ENCODE data around the gene REN.

REN gene

DNA sequence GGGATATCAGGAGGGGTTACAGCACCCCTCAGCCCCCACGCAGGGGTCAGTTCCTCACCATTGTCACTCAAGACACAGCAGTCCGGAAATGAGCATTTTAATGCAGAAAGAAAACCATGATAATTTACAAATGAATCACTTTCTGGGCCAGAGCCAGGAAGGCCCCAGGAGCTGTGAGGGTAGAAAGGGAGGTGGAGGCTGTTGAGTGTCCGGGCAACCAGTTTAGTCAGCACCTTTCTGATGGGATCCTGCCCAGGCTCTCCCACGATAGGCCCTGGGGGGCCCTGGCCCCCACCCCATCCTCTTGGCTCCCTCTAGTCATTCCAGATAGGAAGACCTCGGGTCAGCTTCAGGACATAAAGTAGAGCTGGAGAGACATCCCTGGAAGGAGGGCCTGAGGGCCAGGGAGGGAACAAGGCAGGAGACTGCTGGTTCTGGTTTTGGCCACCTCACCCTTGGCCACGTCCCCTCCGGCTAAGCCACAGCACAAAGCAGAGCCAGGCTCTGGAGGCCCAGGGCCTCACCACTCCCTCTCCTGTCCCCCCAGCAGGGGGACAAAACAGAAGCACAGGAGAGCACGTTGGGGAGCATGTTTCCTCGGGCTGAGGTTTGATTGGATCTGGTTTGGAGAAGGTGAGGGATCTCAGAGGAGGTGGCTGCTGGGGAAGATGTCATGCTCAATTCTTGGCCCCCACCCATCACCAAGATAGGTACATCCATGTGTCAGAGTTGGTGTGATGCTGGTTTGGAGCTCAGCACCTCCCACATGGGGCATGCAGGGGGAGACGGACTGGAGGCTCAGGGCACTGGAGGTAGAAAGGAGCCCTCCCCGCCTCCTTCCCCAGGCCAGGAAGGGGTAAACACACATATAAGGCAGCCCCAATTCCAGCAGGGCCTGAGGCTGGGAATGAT is 34.9 kb downstream of the REN start:
- no peak for DNase-seq

DNA sequence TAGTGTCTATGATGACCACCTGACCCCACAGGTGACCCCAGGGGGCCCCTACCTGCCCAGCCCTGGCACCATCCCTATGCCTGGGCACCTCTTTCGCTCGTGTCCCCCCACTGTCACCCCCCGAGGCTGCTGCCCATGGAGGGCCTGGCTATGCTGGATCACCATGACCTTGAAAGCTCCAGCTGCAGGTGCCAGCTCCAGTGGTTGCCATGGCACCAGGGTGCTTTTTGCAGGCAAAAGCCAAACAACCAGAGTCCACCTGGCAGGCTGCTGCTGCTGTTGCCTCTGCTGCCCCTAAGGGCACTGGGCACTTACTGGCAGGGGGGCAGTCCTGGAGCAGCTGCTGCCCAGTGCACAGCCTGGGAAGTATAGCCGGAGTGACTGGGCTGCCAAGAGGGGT is 36.0 kb downstream of the REN start:
- no peak for DNase-seq

DNA sequence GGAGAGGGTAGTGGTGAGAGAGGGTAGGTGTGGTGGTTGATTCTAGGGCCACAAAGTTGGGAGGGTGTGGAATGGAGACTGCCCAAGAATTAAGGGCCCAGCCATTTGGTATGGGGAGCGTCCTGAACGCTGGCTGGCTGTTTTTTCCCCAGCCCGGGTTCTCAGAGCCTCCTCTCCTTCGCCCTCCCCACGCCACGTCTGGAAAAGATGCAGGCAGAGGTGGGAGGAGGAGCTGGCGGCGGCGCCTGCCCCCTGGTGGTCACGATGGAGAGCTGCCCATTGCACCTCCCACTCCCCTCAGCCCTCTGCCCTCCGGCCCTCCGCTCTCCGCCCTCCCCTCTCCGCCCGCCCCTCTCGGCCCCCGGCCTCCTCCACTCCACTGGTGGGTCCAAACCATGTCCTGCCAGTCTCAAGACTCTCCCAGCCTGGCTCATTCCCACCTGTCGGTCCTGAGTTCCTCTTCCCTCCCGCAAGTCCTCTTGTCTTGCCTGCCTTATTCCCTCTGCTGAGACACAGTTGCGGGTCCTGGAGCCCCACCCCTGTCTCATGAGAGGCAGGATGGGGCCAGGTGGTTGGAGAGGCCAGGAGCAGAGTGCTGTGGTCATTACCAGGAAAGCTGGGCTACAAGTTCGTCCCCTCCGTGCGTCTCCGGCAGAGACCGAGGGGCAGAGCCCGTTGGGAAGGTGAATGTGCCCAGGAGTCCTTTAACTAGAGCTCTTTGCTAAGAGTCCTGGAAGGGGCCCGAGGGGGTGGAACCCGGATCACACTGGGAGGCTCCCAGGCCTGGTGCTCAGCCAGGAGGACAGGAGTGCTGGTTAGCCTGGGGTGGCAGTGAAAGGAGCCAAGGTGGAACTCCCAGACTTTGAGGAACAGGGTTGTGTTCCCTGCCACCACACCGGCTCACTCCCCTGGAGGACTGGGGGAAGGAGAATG is 36.9 kb downstream of the REN start:
- no peak for DNase-seq

DNA sequence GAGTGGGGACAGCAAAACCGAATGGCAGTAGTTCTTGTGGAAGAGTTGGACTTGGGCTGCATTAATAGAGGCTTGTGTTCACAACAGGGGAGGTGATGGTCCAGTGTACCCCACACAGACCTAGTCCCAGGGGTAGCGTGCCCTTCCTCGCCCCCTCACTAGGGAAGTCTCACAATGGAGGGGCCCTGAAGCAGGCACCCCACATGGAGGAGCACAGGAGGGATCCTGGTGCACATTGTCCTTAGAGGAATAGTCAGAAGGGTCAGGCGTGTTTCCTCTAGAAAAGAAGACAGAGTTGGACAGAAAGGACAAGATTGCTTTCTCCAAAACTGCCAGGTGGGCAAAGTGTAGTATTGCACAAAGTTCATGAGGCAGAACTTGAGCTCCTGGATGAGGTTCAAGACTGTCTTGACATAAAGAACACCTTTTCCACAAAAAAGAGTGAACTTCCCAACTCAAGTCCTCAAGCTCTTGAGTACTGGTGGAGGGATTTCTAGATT is 37.6 kb downstream of the REN start:
- DNase-seq: no peak

DNA sequence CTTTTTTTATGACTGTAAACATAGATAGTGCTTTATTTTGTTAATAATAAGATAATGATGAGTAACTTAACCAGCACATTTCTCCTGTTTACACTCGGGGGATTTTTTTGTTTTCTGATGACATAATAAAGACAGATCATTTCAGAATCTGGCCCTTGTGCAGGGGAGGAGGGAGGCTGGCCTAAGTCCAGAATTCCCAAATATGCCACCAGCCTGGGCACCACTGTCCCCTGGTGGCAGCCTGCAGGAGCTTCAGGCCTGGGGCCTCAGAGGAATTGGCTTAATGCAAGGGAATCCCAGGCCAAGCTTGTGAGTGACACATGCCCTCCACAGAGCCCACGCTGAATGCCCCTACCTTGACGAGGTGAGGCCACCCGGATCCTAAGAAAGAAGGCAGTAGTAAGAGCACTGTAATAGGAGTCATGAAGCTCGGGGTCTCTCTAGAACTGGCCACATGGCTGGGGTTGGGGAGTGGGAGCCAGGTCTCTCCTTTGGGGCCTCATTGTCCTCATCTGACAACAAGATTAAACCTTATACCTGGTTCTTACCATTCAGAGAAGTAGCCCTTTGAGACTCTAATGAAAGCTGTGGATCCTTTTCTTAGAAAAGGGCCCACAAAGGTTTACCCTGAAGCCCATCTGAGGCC is 38.4 kb downstream of the REN start:
- DNase-seq: no peak

DNA sequence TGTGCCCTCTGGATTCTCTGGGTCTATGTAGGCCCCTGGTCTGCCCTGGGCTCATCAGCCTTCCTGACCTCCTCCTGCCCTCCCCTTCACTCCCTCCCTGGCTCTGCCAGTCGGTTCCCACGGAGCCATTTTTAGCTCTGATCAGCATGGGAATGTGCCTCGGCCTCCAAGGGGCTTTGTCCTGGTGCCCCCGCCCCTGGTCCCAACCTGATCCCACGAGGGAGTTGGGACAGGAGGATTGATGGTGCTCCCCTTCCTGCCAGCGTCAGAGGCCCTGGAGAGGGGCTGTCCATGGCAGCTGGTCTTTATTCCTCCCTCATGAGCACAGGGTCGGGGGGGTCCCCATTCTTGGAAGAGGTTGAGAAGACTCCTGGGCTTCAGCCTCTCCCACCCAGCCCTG is 39.2 kb downstream of the REN start:
- DNase-seq: no peak

DNA sequence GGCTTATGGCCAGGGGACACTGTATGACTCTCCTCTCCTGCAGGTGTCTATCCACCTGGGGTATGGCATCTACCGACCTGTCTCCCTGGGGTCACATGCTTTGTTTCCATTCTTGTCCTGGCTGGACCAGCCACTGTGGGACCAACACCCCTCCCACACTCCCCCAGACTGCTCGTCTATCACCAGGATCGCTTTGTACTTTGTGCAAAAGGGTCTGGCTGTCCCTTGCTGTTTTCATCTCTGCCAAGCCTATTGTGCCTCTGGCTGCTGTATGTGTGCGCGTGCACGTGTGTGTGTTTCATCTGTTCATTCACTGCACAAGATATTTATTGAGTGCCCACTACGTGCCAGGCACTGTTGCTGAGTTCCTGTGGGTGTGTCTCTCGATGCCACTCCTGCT is 39.8 kb downstream of the REN start:
- DNase-seq: no peak

DNA sequence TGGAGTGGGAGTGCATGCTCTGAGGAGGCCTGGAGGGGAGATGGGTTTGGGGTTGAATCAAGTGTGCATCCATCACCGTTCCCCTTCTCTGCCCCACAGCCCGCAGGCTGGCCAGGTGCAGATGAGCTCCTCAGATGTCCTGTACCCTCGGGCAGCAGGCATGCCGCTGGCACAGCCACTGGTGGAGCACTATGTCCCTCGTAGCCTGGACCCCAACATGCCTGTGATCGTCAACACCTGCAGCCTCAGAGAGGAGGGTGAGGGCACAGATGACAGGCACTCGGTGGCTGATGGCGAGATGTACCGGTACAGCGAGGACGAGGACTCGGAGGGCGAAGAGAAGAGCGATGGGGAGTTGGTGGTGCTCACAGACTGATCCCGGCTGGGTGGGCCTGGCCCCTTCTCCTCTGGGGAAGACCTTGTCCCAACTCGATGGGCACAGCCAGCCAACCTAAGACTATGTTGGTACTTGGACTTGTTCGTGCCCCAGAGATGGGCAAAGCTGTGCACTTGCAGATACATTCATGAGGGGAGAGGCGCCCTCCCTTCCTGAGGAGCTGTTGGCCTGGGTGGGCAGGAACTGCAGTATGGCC is 40.3 kb downstream of the REN start:
- no peak for DNase-seq

DNA sequence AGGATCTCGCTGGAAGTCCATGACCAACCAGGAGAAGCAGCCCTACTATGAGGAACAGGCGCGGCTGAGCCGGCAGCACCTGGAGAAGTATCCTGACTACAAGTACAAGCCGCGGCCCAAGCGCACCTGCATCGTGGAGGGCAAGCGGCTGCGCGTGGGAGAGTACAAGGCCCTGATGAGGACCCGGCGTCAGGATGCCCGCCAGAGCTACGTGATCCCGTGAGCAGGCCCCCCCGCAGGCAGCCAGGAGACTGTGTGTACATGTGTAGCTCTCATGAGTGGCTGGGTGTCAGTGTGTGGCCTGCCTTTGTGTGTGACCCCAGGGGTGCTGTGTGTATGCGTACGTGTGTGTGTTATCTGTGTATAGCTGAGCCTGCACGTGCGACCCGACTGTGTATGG is 41.5 kb downstream of the REN start:
- no peak for DNase-seq

DNA sequence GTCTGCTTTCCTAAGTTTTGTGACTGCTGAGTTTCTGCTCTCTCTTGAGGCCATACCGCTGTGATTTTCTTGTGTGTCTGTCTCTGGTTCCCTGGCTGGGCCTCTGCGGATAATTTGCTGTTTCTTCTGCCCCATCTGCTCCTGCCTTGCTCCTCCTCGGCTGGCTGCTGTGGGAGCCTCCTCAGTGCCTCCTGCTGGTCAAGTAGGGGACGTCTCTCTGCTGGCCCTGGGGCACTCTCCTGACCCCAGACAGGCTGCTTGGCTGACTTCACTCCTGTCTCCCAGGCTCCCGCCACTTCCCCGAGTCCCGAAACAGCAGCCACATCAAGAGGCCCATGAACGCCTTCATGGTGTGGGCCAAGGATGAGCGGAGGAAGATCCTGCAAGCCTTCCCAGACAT is 42.8 kb downstream of the REN start:
- no peak for DNase-seq

DNA sequence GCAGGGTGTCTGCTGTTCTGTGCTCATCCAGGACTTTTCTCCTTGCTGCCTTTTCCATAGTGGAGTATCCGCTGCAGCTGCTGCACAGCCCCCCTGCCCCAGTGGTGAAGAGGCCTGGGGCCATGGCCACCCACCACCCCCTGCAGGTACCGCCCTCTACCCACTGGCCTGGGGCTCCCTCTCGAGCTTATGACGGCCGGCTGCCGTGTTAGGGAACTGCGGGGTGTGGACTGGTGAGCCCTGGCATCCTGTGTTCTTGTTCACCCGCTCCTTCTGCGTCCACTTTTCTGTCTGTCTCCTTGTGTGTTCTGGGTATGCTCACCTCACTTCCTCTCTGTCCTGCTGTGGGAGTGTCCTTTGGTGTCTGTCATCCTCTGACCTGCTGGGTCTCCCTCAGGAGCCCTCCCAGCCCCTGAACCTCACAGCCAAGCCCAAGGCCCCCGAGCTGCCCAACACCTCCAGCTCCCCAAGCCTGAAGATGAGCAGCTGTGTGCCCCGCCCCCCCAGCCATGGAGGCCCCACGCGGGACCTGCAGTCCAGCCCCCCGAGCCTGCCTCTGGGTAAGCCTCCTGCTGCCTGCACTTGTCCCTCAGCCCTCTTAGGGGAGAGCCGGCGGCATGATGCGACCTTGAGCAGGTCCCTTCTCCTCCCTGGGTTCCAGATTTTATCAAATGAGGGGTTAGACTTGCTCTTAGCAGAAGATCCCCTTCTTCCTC is 44.1 kb downstream of the REN start:
- DNase-seq: no peak

DNA sequence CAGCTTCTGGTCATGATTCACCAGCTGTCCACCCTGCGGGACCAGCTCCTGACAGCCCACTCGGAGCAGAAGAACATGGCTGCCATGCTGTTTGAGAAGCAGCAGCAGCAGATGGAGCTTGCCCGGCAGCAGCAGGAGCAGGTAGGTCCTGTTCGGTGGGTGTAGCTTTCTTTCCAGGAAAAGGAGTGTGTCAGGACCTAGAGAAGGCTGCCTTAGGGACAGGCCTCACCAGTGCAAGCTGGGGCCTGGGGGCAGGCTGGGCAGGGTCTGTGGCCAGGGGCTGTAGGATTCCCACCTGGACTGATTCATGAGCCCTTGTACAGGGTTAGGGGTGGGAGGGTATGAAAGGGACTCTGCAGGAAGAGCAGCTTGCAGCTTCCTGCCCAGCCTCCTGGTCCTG is 49.6 kb downstream of the REN start:
- no peak for DNase-seq

DNA sequence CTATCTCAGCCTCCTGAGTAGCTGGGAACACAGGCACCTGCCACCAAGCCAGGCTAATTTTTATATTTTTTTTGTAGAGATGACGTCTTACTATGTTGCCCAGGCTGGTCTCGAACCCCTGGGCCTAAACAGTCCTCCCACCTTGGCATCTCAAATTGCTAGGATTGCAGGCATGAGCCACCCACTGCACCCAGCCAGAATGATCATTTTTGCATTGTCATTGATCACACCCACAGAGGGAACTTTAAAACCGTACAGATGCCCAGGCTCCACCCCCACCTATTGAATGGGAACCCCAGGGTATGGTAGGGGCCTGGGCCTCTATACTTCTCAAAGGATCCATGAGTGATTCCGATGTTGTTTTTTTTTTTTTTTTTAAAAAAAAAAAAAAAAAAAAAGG is 51.0 kb downstream of the REN start:
- DNase-seq: no peak

DNA sequence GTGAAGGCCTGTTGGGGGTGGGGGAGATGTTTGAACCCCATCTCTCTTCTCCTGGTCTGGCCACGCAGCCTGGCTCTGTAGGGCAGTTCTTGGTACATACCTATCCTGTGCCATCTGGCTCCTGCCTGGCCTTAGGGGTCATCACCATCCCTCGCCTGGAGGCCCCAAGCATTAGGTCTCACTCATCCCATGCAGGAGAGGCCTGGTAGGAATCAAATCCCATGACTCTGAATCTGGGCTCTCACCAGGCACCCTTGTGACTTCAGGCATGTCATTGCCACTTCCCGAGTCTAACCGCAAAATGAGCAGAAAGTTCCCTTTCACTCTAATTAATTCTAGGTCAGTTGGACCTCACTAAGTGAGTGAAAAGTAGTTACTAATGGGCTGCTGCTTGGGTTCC is 51.5 kb downstream of the REN start:
- DNase-seq: no peak

DNA sequence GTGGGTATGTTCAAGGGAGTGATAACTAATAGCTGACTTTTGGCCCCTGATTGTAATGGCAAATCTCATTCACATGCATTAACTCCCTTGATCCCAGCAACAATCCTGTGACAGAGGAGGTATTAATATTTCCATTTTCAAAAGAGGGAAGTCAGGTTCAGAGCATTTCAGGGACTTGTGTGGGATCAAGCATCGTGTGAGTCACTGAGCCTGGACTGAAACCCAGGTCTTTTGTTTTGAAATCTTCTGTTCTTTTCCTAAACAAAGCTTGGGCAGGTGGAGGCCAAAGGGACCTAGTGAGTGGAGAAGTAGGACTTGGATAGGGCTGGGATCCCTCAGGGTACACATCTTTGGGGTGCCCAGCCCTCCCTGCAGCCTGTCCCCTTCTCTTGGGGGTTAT is 52.2 kb downstream of the REN start:
- DNase-seq: no peak

DNA sequence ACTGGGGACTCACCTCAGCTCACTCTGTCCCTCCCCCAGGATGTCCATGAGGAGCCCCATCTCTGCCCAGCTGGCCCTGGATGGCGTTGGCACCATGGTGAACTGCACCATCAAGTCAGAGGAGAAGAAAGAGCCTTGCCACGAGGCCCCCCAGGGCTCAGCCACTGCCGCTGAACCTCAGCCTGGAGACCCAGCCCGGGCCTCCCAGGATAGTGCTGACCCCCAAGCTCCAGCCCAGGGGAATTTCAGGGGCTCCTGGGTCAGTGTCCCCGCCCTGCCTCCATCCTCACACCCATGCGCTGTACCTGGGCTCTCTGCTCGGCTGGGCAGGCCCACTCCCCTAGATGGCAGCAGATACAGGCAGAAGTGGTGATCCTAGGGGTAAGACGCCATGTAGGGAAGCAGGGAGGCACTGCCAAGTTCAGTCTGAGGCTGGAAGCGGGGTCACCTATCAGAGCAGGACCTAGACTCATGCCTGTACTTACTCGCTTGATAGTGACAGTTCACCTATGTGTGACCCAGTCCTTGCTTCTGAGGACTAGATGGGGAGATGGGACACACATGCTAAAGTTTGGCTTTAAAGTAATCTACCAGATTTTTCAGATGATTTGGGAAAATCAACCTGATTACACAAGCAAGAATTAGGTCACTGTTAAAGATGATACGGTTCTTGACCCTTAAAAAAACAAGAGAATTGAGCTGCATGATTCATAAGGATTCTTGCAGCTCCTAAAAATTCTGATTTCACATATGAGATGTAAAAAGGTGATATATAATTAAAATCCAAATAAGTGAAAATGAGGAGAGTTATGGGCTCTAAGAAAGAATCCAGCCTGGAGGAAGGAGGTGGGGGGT is 53.0 kb downstream of the REN start:
- DNase-seq: no peak

DNA sequence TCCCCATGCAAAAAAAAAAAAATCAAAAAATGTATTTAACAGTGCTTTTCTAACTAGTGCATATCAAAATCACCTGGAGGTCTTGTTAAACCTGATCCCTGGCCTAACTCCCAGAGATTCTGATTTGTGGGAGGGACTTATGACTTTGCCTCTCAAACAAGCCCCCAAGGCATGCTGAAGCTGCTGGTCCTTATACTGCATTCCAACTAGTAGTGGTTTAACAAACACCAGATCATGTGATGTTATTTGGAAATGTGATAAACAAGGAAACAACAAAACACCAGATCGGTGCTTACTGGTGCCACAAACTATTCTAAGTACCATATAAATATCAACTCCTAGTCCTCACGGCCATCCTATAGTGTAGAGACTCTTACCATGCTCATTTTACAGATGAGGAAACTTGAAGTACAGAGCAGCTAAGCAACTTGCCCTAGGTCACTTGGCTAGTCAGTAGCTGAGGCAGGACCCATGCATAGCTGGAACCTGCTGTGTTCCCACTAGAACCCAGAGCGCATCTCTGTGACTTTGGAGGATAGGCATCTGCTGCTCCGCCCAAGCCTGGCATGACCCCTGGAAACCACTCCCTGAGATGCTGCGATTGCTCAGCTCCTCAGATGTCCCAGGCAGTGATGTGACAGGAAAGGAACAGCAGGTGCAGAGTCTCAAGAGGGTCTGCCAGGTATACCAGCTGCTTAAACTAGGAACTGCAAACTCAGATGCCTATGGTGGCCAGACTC is 55.1 kb downstream of the REN start:
- DNase-seq: no peak

DNA sequence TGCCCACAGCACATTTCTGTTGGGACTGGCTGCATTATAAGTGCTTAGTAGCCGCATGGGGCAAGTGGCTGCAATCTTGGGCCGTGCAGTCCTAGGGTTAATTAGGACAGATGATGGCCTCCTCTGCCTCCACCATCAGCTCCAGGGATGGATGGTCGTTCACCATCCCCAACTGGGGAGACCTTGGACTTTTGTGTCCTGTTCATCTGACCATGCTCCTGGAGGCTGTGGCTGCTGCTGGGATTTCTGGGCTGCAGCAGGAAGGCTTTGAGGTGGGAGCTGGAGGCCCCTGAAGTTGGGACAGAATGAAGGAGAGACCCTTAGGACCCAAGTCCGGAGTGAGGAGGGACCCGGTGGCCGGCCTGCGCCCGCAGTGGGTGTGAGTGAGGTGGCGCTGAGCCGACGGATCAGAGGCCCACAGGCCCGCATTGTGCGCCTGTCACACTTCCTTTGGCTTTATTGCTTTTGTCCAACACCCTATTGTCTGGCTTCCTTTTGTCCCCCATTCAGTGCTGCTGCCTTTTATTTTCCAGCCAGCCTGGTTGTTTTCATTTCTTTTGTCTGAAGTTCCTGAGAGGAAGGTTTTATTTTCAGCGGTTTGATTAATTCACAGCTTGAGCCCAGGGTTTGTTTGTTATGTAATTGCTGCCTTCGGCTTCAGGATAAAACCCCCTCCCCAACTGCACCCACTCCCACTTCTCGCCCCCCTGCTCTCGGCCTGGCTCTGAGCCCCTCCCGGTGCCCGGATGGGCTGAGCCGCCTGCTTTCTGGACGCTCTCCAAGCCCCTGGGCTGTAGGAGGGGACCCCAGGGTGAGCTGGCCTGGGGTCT is 57.6 kb downstream of the REN start:
- DNase-seq: no peak

DNA sequence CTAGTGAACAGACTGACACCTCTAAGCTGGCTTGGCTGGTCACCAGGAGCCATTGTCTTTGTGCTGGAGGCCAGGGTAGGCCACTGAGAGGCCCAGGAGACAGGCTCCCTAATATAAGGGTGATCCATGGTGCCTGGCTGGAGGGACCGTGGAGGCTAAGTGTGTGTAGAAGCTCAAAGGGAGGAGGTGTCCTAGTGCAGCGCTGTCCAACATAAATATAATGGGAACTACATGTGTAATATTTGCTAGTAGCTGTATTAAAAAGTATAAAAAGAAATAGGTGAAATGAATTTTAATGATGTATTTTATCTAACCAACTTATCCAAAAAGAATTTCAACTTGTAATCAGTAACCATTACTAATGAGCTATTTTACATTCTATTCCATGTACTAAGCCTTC is 58.2 kb downstream of the REN start:
- DNase-seq: no peak

DNA sequence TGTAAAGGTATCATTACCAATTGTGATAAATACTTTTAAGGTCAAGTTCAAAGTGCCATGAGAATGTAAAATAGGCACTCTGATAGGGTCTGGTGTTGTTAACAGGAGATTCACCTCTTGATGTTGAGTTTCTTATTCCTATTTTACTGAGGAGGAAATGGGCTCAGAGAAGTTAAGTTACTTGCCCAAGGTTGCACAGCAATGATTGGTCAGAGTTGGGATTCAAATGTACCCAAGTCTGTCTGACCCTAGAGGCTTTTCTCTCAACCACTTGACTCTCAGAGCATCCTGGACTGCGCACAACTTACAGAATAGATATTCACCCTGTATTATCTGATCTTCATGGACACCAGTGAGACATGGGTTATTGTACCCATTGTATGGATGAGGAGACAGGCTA is 59.3 kb downstream of the REN start:
- DNase-seq: no peak

All from SIG-M5 (cell line).